Tibial artery (tissue), 4 donors: ENCODE data around the gene CCDC43.

Experiments used
- DNase-seq, 2 donors: peaks; one replicate each; pipeline ENCODE4 v3.0.0-alpha.2; 2019
- H3K27ac ChIP-seq, 2 donors: fragments of 200-600 bp; sonication (generic) in 1 of 2; 1 replicate in 1 of 2; 2 replicates in 1 of 2; pipeline ENCODE4 v1.5.1; 2018 to 2019; ENCODE audit warnings: mild to moderate bottlenecking in 1 of 2
- H3K27me3 ChIP-seq, 2 donors: fragments of 200-600 bp; sonication (generic) in 1 of 2; one replicate each; pipeline versions ENCODE4 v1.5.1 to v1.6.0; 2016 to 2019
- H3K36me3 ChIP-seq, 3 donors: fragments of 200-600 bp; sonication (generic) in 2 of 3; one replicate each; pipeline ENCODE4 v1.5.1; 2016 to 2019; ENCODE audit warnings: mild to moderate bottlenecking in 2 of 3
- H3K4me1 ChIP-seq, 4 donors: fragments of 200-600 bp; sonication (generic) in 2 of 4; 1 replicate in 3 of 4; 2 replicates in 1 of 4; pipeline ENCODE4 v1.5.1; 2016 to 2019
- H3K4me3 ChIP-seq, 2 donors: fragments of 200-600 bp; sonication (generic) in 1 of 2; 1 replicate in 1 of 2; 2 replicates in 1 of 2; pipeline ENCODE4 v1.5.1; 2018 to 2019; ENCODE audit warnings: mild to moderate bottlenecking in 2 of 2
- H3K9me3 ChIP-seq, 3 donors: fragments of 200-600 bp; sonication (generic) in 1 of 3; one replicate each; pipeline ENCODE4 v1.5.1; 2016 to 2019
- intact Hi-C: fragments of 100-400 bp; cut with DNase I; formaldehyde crosslinking; loops from one replicate; pipeline ENCODE4 v1.15.0; 2023; ENCODE audit warnings: low total_unique reads
- TF ChIP-seq, protein P1 (sequence below), 2 experiments: fragments of 200-600 bp in 1 of 2; fragments of 450-650 bp in 1 of 2; IDR thresholded peaks; one replicate each; pipeline ENCODE4 v1.5.1; 2017 to 2019; ENCODE audit warnings: antibody characterized with exemption in 2 of 2, mild to moderate bottlenecking in 1 of 2, moderate library complexity in 1 of 2

Gene CCDC43

DNA sequence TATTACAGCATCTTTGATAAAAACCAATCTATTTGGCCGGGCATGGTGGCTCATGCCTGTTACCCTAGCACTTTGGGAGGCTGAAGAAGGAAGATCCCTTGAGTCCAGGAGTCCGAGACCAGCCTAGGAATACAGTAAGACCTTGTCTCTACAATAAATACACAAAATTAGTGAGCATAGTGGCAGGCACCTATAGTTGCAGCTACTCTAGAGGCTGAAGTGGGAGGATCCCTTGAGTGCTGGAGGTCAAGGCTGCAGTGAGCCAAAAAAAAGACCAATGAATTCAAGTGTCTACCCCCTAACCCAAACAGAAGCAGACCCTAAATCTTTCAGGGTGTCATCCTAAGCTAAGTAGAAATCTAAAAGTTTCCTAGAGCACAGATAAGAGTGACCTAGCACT, 40.6 kb downstream of the CCDC43 start:
- Histone ChIP-seq H3K9me3 (no peaks in the 10 kb centered on the region), H3K36me3 (no peaks in the 10 kb centered on the region), H3K27me3 (peaks cover 0 to 30% of the 10 kb centered on the region in 2 donors), H3K4me1 (no peaks in the 10 kb centered on the region), H3K27ac (no peak overlapping the region), H3K4me3 (no peak overlapping the region)
- TF ChIP-seq, protein P1, sequence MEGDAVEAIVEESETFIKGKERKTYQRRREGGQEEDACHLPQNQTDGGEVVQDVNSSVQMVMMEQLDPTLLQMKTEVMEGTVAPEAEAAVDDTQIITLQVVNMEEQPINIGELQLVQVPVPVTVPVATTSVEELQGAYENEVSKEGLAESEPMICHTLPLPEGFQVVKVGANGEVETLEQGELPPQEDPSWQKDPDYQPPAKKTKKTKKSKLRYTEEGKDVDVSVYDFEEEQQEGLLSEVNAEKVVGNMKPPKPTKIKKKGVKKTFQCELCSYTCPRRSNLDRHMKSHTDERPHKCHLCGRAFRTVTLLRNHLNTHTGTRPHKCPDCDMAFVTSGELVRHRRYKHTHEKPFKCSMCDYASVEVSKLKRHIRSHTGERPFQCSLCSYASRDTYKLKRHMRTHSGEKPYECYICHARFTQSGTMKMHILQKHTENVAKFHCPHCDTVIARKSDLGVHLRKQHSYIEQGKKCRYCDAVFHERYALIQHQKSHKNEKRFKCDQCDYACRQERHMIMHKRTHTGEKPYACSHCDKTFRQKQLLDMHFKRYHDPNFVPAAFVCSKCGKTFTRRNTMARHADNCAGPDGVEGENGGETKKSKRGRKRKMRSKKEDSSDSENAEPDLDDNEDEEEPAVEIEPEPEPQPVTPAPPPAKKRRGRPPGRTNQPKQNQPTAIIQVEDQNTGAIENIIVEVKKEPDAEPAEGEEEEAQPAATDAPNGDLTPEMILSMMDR (IDR thresholded peaks at IDR 0.05), result no peak
- no peak for DNase-seq
- intact Hi-C loops, result no loop called here

DNA sequence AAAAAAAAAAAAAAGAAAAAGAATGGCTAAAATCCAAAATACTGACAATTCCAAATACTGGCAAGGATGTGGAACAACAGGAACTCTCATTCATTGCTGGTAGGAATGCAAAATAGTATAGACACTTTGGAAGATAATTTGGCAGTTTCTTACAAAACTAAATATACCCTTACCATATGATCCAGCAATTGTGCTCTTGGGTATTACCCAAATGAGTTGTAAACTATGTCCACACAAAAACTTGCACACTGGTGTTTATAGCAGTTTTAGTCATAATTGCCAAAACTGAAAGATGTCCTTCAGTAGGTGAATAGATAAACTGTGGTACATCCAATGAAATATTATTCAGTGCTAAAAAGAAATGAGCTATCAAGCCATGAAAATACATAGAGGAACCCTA, 41.8 kb downstream of the CCDC43 start:
- intact Hi-C loops, result no loop called here
- H3K4me1 ChIP-seq, result no peaks in the 10 kb centered on the region

DNA sequence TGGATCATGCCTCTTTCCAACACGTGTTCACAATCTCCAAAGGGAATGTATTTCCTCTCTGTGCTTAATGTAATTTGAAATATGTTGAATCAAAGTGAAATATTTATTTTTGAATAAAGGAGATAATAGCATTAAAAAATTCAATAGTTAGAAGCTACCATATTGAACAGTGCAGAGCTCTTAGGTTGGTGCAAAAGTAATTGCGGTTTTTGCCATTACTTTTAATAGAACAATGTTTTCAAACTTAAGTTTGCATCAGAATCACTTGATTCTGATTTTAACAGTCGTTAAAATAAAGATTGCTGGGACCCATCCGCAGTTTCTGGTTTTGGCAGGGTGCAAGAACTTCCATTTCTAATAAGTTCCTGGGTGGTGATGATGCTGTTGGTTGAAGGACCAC, 43.3 kb downstream of the CCDC43 start:
- intact Hi-C loops, result no loop called here
- Histone ChIP-seq H3K36me3 (no peaks in the 10 kb centered on the region), H3K27me3 (peaks cover 0 to 13% of the 10 kb centered on the region in 2 donors), H3K27ac (no peak overlapping the region), H3K9me3 (no peaks in the 10 kb centered on the region), H3K4me1 (no peaks in the 10 kb centered on the region), H3K4me3 (no peak overlapping the region)
- TF ChIP-seq, protein P1 (IDR thresholded peaks at IDR 0.05), result no peak
- DNase-seq, result no peak

More for the DNA sequence above, 41.8 kb downstream of the CCDC43 start:
- no peaks in the 10 kb centered on the region for H3K9me3 ChIP-seq
- no peaks in the 10 kb centered on the region for H3K36me3 ChIP-seq
- no peak overlapping the region for H3K4me3 ChIP-seq
- no peak overlapping the region for H3K27ac ChIP-seq
- peaks cover 0 to 18% of the 10 kb centered on the region in 2 donors for H3K27me3 ChIP-seq
- DNase-seq, result no peak
- TF ChIP-seq, protein P1 (IDR thresholded peaks at IDR 0.05), result no peak

DNA sequence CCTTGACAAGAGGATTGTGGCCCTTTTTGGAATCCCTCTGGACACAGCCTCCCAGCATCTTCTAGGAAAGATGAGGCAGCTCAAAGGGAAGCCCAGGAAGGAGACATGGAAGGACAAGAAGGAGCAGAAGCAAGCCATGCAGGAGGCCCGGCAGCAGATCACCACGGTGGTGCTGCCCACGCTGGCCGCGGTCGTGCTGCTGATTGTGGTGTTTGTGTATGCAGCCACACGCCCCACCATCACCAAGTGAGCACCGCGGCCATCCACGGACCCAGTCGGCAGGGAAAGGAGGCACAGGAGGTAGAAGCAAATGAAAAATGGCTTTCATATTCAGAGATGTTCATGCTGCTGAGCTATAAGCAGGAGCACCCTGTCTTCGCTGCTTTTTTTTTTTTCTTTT, 44.2 kb downstream of the CCDC43 start:
- no peak for DNase-seq
- peaks cover 0 to 12% of the 10 kb centered on the region in 2 donors for H3K27me3 ChIP-seq
- no peaks in the 10 kb centered on the region for H3K4me1 ChIP-seq
- H3K4me3 ChIP-seq, result no peak overlapping the region
- intact Hi-C loops, result no loop called here
- H3K9me3 ChIP-seq, result no peaks in the 10 kb centered on the region
- no peak overlapping the region for H3K27ac ChIP-seq
- TF ChIP-seq, protein P1 (IDR thresholded peaks at IDR 0.05), result no peak
- H3K36me3 ChIP-seq, result no peaks in the 10 kb centered on the region

DNA sequence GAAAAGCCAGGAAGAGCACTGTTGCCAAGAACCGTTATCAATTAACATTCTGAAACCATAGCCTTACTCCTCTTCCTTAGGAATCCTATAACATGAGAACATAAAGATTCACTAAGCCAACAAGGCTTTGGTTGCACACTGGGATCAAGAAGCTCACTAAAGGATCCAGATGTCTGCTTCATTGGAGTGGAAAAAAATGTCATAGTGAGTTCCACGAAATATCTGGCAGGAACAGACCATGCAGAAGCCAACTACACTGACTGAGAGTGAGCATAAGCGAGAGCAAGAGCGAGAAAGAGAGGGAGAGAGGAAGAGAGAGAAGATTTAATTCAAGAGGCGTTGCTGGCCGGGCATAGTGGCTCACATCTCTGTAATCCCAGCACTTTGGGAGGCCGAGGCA, 46.7 kb downstream of the CCDC43 start:
- Histone ChIP-seq H3K27ac (no peak overlapping the region), H3K27me3 (peaks cover 0 to 6% of the 10 kb centered on the region in 2 donors), H3K4me3 (no peak overlapping the region), H3K36me3 (no peaks in the 10 kb centered on the region), H3K4me1 (no peaks in the 10 kb centered on the region), H3K9me3 (no peaks in the 10 kb centered on the region)
- TF ChIP-seq, protein P1 (IDR thresholded peaks at IDR 0.05), result no peak
- intact Hi-C loops, result no loop called here
- no peak for DNase-seq

DNA sequence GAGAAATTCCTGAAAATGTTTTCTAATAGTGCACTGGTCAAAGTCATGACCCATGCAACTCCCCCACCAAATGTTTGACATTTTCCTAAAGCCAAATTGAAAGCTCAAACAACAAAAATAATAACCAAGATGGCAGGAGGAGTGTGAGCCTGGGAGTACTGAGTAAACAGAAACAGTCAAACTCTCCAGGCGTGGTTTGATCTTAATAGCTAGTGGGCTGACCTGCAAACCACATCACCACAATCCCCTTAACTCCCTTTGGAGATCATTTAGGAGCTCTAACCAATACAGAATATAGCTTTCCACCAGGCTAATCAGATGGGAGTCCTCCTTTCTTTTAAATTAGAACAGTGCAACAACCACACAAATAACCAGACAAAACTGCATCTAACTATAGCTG, 52.5 kb downstream of the CCDC43 start:
- TF ChIP-seq, protein P1 (IDR thresholded peaks at IDR 0.05), result no peak
- Histone ChIP-seq H3K9me3 (no peaks in the 10 kb centered on the region), H3K4me3 (no peak overlapping the region), H3K4me1 (no peaks in the 10 kb centered on the region), H3K27me3 (peaks cover 0 to 2% of the 10 kb centered on the region in 2 donors), H3K36me3 (no peaks in the 10 kb centered on the region), H3K27ac (no peak overlapping the region)
- DNase-seq, result no peak
- intact Hi-C loops, result loop anchor here (2.0 kb wide), 1 partner anchor 54 kb away; no protein-coding TSS in a partner anchor
